Fibroblast of skin of right quadriceps (primary cell): ENCODE data around the gene TEP1.

Experiments used
- DNase-seq: peaks from one replicate; pipeline ENCODE4 v3.0.0-alpha.2; 2013

TEP1 gene

DNA sequence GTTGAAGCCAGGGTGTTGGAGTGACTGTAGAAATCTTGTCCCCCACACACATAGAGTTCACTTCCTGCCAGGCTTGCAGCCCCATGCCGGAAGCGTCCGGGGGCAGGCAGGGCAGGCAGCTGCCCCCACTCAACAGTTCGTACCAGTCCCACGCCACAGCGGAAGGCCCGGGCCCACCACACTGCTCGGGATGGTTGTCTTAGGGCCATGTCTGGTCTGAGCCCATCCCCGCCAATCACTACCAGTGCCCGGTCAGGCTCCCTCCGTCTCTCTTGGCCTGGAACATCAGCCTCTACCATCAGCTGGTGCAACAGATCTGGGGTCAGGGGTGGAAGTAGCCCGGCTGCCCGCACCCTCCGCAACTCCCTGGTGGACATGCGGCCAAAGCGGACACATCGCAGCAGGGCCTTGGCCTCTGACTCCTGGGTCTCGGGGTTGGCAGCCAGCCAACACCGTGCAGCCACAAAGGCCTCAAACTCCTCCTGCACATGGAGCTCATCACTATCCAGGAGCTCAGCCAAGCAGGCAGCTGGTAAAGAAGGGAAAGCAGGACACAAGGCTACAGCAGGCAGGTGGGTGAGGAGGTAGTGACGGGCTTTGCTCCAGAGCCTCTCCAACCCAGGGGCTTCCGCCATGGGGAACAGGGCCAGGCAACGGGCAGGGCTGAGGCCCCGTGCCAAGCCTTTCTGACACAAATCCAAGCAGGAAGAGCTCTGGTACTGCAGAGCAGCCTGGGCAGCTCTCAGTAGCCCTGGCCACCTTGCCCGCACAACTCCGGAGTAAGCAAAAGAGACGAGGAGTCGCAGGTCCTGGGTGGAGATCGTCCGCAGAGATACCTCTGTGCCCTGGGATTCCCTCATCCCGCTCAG, 16.7 kb upstream of the TEP1 start:
- DNase-seq: no peak

DNA sequence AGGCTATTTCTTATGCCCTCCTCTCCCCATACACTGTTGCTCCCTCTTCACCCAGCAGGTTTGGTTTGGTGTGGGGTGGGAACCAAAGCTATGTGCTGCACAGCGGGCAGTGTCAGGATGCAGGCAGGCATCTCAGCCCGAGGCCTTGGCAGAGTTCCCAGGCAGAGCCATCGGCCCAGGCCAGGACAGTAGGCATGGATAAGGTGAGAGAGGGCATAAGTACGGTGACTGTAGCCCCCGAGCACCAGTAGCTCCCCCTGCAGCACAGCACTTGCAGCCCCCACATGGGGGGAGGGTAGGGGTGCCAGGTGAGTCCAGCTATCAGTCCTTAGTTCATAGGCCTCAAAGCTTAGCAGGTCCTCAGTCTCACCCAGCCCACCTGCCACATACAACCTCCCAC, 15.5 kb upstream of the TEP1 start:
- DNase-seq: no peak

DNA sequence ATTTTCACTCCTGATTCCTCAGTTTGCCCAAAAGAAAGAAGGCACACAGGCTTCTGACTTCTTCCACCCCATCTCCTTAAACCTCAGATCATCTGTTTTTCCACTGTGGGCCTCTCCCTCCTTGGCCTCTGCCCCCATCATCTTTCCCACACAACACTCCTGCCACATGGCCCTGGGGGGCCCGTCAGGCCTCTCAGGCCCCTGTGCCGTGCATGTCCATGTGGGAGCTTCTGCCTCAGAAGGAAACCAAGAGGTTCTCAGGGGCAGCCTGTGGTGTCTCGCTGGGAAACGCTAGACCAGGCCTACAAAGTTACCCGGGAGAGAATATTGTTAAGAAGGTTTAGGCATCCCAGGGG, 14.7 kb upstream of the TEP1 start:
- DNase-seq: no peak

DNA sequence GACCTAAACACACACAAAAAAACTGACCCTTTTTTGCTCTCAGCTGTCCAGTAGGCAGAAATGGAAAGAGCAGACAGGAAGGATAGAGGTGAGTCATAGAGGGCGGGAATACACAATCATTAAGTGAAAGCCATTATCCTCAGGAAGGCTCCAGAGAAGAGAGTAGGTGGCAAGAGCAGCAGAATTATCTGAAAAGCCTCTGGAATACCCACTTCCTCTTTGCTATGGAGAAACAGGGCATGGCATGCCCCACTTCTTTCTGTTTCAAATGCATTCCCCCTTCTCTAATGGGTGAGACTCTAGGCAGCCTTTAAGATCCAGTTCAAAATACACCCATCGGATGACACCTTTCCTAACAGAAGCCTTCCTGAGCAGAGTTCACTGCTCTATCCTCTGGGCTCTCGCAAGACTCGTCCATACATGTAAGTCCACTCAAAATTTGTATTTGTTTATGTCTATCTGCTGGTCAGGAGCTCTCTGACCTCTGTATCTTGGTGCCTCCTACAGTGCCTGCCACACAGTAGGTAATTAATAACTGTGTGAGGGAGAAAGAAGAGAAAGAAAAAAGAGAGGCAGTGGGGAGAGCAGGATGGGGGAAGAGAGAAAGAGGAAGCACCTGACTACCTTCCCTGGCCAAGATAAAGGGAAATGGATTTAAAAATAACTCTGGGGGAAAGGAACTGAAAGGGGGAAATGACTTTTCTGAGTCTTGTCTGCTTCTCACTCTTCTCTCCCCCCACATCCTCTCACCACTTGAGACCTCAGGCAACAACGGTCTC, 14.1 kb upstream of the TEP1 start:
- DNase-seq: peak; percentile 48

DNA sequence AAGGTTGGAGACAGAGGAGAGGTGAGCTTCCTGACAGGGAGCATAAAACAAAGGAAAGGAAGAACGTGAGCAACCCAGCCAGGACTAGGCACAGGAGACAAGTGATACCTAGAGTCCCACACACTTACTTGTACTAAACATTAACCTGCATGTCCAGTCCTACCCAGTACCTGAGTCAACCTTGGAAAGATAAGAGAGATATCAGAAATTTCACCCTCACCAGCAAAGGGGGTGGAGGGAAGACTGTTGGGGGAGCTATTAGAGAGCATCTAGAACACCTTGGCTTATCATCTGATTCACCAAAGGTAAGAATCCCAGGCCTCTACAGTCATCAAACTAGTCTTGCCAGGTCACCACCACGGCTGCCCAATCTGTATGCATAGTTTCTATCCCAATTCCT, 11.6 kb upstream of the TEP1 start:
- DNase-seq: no peak

DNA sequence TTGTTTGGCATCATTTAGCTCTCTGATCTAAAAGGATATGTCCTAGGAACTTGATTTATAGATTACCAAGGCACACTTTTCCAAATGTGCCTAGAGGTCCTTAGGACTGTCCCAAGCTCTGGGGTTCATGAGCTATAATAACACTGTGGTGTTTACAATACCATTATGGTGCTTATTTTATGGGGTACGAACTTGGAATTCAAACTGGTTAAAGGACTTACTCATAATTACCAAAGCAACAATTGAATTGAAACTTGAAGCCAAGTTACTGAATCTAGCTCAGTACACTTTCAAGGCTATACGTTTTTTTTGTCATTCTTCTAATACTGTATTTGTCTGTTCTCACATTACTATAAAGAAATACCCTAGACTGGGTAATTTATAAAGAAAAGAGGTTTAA, 9.6 kb upstream of the TEP1 start:
- no peak for DNase-seq

DNA sequence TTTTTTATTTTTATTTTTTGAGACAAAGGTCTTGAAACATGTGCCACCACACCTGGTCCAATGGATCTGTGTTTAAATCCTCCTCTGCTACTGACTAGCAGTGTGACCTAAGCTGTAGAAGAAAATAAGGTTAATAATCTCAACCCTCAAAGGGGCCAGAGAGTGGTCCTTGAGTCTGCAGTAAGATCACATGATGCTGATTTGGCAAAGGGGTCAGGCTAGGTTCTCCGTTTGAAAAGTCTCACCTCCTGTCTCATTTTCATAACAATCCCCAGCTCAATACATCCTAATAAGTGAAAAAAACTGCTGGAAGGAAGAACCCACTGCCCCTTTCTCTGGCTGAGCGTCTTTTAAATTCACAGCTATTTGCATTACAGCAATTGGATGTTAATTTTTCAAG, 8.0 kb upstream of the TEP1 start:
- no peak for DNase-seq

DNA sequence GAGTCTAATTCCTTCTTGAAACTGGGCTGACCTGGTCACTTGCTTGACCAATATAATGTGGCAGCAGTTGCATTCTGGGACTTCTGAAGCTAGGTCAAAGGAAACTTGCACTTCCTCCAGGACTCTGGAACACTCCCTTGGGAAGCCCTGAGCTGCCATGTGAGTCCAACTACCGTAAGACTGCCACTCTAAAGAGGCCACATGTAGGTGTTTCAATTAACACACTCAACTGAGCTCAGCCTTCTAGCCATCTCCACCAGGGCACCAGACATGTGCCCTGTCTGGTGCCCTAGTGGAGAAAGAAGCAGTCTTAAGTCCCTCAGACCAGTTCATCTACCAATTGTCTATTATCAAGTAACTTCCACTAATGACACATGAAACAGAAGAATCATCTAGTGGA, 6.1 kb upstream of the TEP1 start:
- DNase-seq: no peak

DNA sequence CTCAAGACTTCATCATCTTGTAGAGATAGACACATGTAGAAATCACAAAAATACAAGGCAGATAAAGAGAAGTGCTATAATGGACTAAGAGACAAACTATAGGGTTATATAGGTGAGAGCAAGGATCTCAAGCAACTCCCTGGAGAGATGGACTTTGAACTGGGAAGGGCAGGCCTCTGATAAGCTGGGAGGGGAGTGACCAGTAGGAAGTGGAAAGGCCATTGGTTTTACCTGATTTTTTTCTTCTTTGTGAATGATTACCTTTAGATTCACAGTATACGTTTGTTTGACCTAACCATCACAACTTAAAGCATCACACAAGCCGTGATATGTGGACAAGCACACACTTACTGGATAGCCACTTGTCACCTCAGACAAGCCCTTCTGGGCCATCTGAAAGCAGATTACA, 5.2 kb upstream of the TEP1 start:
- no peak for DNase-seq

DNA sequence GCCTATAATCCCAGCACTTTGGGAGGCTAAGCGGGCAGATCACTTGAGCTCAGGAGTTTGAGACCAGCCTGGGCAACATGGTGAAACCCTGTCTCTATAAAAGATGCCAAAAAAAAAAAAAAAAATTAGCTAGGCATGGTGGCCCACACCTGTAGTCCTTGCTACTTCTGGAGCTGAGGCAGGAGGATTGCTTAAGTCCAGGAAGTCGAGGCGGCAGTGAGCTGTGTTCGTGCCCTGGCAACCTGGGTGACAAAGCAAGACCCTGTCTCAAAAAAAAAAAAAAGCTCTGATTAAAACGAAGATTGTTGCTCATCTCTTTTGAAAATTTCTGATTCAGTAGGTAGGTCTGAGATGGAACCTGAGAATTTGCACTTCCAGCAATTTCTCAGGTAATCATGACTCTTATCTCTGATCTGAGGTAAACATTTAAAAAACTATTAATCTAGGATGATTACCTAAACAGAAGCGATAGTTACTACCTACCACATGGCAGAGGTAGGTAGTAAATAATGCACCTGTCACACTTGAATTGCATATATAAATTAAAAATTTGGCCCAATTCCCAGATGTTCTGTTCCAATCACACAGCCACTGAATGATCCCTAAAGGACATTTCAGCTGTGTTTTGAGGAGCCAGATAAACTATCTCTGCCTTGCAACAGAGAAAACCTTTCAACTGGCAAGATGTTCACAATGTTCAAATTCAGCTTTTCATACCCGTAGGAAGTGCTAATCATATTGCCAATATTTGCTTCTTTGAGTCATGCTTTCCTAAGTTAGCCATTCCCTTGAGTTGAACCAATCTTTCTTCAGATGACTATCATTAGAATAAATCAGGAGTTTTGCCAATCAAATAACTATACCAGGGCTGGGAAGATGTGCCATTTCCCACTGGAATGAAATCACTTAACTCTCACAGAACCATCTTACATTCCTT, 4.2 kb upstream of the TEP1 start:
- no peak for DNase-seq

DNA sequence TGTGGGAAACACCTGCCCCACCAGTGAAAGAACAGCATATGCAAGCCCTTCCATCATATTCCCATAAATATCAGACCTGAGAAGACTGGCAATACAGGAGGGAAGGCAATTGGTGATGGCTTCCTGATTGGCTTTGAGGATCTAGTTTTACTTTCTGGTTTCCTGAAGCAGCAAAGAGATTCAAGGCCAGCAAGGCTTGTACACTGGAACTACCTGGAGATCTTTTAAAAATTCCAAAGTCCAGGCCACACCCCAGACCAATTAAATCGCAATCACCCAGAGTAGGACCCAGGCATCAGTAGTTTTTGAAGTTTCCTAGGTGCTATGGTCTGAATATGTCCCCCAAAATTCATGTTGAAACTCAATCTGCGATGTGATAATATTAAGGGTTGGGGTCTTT, 2.9 kb upstream of the TEP1 start:
- DNase-seq: no peak

DNA sequence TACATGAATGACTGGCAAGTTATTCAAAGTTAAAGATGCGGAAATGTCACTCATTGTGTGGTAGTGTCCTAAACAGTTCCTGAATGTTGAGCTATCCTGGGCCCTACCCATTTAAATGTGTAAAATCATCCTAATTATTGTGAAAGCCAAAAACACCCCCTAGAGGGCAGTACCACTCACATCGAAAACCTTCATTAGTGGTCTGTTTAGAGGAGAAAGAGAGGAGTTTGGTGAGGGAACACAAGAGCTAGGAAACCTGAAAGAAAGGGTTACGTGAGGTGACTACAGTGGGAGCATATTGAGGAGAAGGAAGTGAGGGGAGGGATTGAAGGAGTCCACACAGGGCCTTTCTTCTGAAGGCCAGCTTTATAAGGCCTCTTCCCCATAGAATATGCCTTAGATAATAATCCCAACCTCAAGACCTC, 2.5 kb upstream of the TEP1 start:
- DNase-seq: peak; percentile 55

DNA sequence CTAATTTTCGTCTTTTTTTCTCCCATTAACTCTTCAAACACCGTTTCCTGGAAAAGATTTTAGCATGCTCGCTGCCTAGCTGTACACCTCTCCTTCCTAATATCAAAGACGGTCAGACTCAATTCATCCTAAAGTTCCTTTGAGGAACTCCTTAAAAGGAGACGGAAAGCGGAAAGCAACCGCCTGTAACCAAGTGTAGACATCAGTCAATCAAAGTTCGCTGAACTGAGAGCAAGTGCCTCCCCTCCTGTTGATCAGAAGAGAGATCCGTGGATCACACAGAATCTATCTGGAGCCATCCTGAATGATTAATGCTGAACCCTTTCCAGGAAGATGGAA, 412 bp upstream of the TEP1 start:
- no peak for DNase-seq

DNA sequence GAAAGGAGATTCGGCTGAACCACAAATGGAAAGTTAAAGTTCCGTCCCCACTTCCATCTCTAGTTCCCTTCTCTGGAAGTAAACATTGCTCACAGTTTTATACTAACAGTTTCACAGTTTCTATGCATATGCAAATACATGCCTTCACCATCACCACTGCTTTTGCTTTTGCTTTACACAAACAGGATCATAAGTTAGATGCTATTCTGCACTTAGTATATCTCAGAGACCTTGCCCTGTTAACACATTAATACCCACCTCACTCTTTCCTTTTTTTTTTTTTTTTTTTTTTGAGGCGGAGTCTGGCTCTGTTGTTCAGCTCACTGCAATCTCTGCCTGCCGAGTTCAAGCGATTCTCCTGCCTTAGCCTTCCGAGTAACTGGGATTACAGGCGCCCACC, 890 bp downstream of the TEP1 start:
- no peak for DNase-seq

DNA sequence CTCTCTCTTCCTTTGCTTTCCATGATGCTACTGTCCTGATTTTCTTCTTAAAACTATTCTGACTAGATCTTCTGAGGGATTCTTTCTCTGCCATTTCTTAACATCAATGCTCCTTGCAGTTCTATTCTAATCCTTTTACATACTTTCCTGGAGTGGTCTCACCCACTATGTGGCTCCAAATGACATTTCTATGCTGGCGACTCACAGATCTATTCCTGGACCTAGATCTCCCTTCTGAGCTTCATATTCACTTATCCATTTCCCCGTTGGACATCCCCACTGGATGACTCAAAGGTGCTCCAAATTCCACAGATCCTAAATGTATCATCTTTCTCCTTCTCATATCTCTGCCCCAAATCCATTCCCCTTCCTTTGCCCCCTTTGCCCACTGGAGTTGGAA, 4.1 kb downstream of the TEP1 start:
- DNase-seq: peak; percentile 79

DNA sequence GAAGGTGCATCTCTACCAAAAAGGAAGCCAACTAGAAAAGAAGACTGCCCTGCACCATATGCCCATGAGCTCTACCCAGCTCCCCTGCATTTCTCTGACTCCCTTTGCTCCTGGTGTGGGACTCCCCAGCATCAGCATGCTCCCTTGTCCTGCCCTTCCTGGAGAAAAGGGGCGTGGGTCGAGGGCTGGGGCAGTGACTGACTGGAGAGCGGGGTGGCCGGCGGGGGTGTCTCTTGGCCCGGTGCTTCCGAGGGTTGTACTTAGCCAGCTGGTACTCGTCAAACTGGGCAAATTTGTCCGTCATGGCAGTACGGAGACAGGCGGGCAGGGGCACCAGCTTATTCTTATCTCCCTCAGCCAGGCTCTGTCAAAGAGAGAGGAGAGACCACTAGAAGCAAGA, 9.8 kb downstream of the TEP1 start:
- no peak for DNase-seq

DNA sequence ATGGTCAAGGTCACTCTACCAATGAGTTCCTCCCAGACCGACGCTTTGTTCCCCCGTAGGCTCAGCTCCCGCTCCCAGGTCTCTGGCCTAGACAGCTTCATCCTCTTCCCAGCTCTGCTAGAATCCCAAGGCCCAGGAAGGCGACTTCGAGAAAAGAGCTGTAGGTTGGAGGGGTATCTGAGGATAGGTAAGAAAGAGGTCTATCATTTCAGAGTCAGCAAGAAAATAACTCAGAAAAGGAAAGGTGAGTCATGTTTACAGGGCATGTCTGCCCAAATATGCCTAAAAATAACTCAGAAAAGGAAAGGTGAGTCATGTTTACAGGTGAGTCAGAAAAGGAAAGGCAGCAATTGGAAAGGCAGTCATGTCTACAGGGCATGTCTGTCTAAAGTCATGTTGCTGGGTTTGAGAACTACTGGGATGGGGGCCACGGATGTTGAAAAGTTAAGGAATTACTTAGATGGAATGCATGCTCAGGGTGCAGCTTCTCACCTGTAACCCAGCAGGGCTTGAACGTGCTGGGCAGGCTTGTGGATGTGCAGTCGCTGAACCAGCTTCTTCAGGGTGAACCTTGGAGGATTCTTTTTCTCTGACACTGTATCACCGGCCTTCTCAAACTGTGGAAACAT, 12.2 kb downstream of the TEP1 start:
- DNase-seq: peak; percentile 14

DNA sequence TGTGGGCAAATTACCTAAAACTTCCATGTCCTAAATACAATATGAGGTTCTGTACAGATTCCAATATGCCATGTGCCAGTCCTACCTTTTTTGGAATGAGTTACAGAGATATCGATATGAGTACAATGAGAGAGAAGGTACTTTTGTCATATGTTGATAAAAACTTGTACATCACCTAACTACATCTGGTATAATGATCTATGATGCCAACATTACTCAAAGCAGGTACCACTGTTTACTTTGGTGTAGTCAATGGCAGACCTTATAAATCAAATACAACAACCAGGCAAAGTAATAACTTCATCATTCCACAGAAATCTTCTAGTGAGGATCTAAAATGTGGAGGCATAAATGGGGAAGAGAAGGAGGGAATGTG, 12.7 kb downstream of the TEP1 start:
- DNase-seq: no peak

DNA sequence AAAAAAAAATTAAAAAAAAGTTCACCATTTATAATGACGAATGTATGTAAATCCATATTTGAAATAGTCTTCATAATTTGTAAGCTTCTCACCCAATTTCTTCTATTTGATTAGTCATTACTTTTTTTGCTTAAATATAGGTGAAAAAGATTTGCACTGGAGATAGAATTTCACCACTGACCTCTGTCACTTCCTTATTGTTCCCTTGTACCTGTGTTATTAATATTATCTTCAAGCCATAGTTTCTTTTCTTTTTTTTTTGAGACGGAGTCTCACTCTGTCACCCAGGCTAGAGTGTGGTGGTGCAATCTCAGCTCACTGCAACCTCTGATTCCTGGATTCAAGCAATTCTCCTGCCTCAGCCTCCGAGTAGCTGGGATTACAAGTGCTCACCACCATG, 15.8 kb downstream of the TEP1 start:
- no peak for DNase-seq

DNA sequence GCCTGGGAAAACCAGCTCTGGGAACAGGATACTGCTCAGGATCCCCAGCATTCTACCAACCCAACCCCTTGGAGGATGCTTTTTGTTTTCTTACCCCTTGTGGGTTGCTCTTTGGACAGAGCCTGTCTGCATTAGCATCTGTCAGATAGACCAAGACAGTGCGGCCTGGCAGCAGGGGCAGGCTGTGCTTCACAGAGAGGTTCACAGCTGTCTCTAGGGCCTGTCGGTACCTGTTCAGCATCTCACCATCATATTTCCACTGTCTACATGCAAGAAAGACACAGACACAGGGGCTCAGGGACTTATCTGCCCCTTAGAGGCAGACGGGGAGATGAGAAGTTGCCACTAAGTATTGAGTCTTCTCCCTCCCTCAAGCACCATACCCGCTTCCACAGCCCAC, 21.8 kb downstream of the TEP1 start:
- no peak for DNase-seq

DNA sequence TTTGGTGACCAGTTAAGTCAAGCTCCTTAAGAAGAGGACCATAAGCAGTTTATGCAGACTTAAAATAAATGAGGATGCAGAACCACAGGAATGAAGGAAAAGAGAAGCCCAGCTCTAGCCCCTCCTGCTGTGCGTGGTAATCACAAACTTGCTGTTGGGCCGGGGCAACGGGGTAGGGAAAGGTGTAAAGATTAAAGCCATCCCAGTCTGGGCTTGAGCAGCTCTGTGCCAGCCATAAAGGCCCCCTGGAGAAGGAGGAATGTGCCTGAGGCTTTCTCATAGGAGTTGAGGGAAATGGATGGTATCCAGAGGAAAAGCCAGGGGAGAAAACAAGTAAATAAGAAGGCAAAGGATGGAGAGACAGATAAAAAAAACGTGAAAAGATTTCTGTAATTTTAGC, 25.1 kb downstream of the TEP1 start:
- DNase-seq: no peak

DNA sequence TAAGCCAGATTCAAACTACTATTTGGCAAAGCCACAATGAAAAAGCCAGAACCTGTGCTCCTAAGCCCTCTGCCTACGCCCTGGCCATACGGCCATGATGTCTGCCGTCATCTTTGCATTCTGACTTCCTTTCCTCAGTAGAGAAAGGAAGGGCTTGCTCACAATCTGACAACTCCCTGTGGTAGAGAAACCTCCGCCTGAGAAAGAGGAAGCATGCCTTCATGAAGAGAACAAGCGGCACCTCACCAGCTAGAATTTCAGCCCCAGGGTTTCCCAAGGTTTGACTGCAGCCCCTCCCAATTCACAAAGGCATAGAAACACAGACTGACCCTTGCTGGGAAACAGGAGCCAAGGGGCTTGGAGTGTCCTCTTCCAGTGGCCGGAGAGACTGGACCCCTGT, 25.7 kb downstream of the TEP1 start:
- no peak for DNase-seq

DNA sequence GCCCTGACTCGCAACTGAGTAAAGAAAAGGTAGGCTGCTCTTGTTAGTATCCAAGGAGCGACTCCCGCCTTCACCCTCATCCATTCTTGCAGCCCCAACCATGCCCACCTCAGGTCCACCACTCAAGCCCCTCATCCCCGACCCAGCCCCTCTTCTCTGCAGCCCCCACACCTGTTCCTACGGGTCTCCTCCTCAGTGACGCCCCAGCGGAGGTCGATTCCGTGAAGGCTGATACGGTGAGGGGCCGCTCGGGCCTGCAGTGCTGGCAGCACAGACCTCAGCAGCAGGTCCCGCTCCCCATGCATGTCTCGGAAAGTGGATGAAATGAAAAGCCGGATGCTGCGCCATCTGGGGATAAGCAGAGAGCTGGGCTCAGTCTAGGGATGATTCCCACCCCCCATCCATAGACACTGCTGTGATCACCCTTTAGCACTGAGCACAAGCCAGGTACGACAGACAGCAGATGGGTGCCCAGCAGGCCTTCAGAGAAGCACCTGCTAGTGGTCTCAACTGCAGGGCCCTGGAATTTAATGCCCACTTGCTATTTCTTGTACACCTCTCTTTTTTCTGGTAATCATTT, 26.9 kb downstream of the TEP1 start:
- DNase-seq: no peak
